ENCODE results near the gene RNU1-2.
"Not testable (repeated sequence)": the region's sequence is repeated elsewhere in the genome, so short reads cannot be mapped to it uniquely, and the experiment has no call there.

Gene RNU1-2

GRCh38 chr1:16886860-16887605 is 8.7 kb upstream of the RNU1-2 start:
- DNase-seq = no peak
- in situ Hi-C loops (cut with MboI; ENCODE audit: low pct_unique_long_range_greater_than_20kb, low sequenced_read_pairs) = no loop called here

GRCh38 chr1:16888860-16889816 is 6.6 kb upstream of the RNU1-2 start:
- in situ Hi-C loops (cut with MboI; ENCODE audit: low pct_unique_long_range_greater_than_20kb, low sequenced_read_pairs) = no loop called here
- DNase-seq = no peak

GRCh38 chr1:16890539-16891021 is 5.2 kb upstream of the RNU1-2 start:
- in situ Hi-C loops (cut with MboI; ENCODE audit: low pct_unique_long_range_greater_than_20kb, low sequenced_read_pairs); DNase-seq: not testable (repeated sequence)

GRCh38 chr1:16891057-16891456 is 4.7 kb upstream of the RNU1-2 start:
- in situ Hi-C loops (cut with MboI; ENCODE audit: low pct_unique_long_range_greater_than_20kb, low sequenced_read_pairs); DNase-seq: not testable (repeated sequence)

GRCh38 chr1:16892978-16893525 is 2.7 kb upstream of the RNU1-2 start:
- in situ Hi-C loops (cut with MboI; ENCODE audit: low pct_unique_long_range_greater_than_20kb, low sequenced_read_pairs); DNase-seq: not testable (repeated sequence)

- in situ Hi-C loops (cut with MboI; ENCODE audit: low pct_unique_long_range_greater_than_20kb, low sequenced_read_pairs); DNase-seq: not testable (repeated sequence)
Observed at GRCh38 chr1:16893796-16894195, 2.0 kb upstream of the RNU1-2 start.

- DNase-seq; in situ Hi-C loops (cut with MboI; ENCODE audit: low pct_unique_long_range_greater_than_20kb, low sequenced_read_pairs): not testable (repeated sequence)
Observed at GRCh38 chr1:16894338-16894737, 1.4 kb upstream of the RNU1-2 start.

- in situ Hi-C loops (cut with MboI; ENCODE audit: low pct_unique_long_range_greater_than_20kb, low sequenced_read_pairs); DNase-seq: not testable (repeated sequence)
Observed at GRCh38 chr1:16895233-16895597, 565 bp upstream of the RNU1-2 start.

GRCh38 chr1:16896316-16897055 is 706 bp downstream of the RNU1-2 start:
- peak; percentile 68 for DNase-seq
- in situ Hi-C loops (cut with MboI; ENCODE audit: low pct_unique_long_range_greater_than_20kb, low sequenced_read_pairs) = not testable (repeated sequence)

- DNase-seq; in situ Hi-C loops (cut with MboI; ENCODE audit: low pct_unique_long_range_greater_than_20kb, low sequenced_read_pairs): not testable (repeated sequence)
Observed at GRCh38 chr1:16897653-16898052, 1.9 kb downstream of the RNU1-2 start.

- DNase-seq; in situ Hi-C loops (cut with MboI; ENCODE audit: low pct_unique_long_range_greater_than_20kb, low sequenced_read_pairs): not testable (repeated sequence)
Observed at GRCh38 chr1:16898298-16898697, 2.5 kb downstream of the RNU1-2 start.

GRCh38 chr1:16899020-16899419 is 3.2 kb downstream of the RNU1-2 start:
- DNase-seq; in situ Hi-C loops (cut with MboI; ENCODE audit: low pct_unique_long_range_greater_than_20kb, low sequenced_read_pairs): not testable (repeated sequence)

GRCh38 chr1:16900751-16901150 is 5.0 kb downstream of the RNU1-2 start:
- no peak for DNase-seq
- in situ Hi-C loops (cut with MboI; ENCODE audit: low pct_unique_long_range_greater_than_20kb, low sequenced_read_pairs) = no loop called here

GRCh38 chr1:16901371-16901770 is 5.6 kb downstream of the RNU1-2 start:
- DNase-seq; in situ Hi-C loops (cut with MboI; ENCODE audit: low pct_unique_long_range_greater_than_20kb, low sequenced_read_pairs): not testable (repeated sequence)

GRCh38 chr1:16903054-16903453 is 7.3 kb downstream of the RNU1-2 start:
- in situ Hi-C loops (cut with MboI; ENCODE audit: low pct_unique_long_range_greater_than_20kb, low sequenced_read_pairs) = no loop called here
- no peak for DNase-seq

GRCh38 chr1:16903458-16903796 is 7.6 kb downstream of the RNU1-2 start:
- in situ Hi-C loops (cut with MboI; ENCODE audit: low pct_unique_long_range_greater_than_20kb, low sequenced_read_pairs) = no loop called here
- no peak for DNase-seq

- peak; percentile 98 for DNase-seq
- in situ Hi-C loops (cut with MboI; ENCODE audit: low pct_unique_long_range_greater_than_20kb, low sequenced_read_pairs) = no loop called here
Observed at GRCh38 chr1:16904560-16905109, 8.9 kb downstream of the RNU1-2 start.

GRCh38 chr1:16905110-16905867 is 9.5 kb downstream of the RNU1-2 start:
- no peak for DNase-seq
- in situ Hi-C loops (cut with MboI; ENCODE audit: low pct_unique_long_range_greater_than_20kb, low sequenced_read_pairs) = no loop called here

Measured in KBM-7 (cell line).